CD4-positive, alpha-beta T cell treated with Interleukin-17A for 1 hour (primary cell): ENCODE measurements around the gene HDX.
A peak's percentile ranks its signal among the peaks of the same experiment; 100 is the strongest.
"Not testable (repeated sequence)": the region's sequence is repeated elsewhere in the genome, so short reads cannot be mapped to it uniquely, and the experiment has no call there.

Experiments used
- DNase-seq: peaks from one replicate; pipeline ENCODE4 v3.0.0-alpha.2; 2020

HDX gene

GRCh38 chrX:84501798-84502628 lies at the start of gene HDX:
Gene HDX, minus strand, starts transcription at chrX:84502453. Its CDS starts 27,056 bp downstream, at chrX:84475397.
- peak; percentile 77 for DNase-seq

- not testable (repeated sequence) for DNase-seq
These were observed 39.1 kb upstream of the HDX start for GRCh38 chrX:84541315-84541714.

DNA sequence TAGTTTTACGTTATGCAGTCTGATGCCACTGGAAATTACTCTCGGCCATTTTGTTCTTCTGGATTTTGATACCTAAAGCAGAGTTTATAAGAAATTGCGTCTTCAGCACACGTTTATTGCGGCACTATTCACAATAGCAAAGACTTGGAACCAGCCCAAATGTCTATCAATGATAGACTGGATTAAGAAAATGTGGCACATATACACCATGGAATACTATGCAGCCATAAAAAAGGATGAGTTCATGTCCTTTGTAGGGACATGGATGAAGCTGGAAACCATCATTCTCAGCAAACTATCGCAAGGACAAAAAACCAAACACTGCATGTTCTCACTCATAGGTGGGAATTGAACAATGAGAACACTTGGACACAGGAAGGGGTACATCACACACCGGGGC lies 35.4 kb upstream of the HDX start:
- not testable (repeated sequence) for DNase-seq

DNA sequence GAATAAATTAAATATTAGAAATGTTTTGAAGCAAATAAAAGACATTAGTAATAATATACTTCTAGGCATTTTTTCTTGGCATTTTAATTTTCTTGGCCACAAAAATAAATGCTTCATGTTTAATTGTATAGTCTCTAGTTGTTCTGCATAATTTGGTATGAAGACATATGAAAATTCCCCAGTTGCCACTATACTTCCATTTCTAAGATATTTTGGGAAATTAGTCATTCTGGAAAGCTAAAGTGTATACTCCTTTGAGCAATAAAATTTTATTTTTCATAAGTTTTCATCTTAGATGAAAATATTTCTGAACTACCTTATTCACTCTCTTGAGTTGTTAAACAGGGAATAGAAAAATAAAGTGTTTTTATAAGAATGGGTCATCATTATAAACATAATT lies 13.8 kb downstream of the HDX start:
- no peak for DNase-seq

GRCh38 chrX:84487365-84488353 lies 14.6 kb downstream of the HDX start:
- DNase-seq, result no peak

GRCh38 chrX:84479086-84479485 lies 23.2 kb downstream of the HDX start:
- DNase-seq, result no peak

GRCh38 chrX:84477114-84477513 lies 25.1 kb downstream of the HDX start:
- no peak for DNase-seq

GRCh38 chrX:84475596-84475995 lies 26.7 kb downstream of the HDX start:
- DNase-seq, result no peak

- DNase-seq, result no peak
These were observed 27.2 kb downstream of the HDX start for GRCh38 chrX:84475101-84475500.

GRCh38 chrX:84469226-84469625 lies 33.0 kb downstream of the HDX start:
- DNase-seq, result no peak

GRCh38 chrX:84467898-84468297 lies 34.4 kb downstream of the HDX start:
- DNase-seq, result no peak

GRCh38 chrX:84453351-84454246 lies 48.7 kb downstream of the HDX start:
- no peak for DNase-seq

GRCh38 chrX:84441143-84441542 lies 61.1 kb downstream of the HDX start:
- DNase-seq, result no peak

DNA sequence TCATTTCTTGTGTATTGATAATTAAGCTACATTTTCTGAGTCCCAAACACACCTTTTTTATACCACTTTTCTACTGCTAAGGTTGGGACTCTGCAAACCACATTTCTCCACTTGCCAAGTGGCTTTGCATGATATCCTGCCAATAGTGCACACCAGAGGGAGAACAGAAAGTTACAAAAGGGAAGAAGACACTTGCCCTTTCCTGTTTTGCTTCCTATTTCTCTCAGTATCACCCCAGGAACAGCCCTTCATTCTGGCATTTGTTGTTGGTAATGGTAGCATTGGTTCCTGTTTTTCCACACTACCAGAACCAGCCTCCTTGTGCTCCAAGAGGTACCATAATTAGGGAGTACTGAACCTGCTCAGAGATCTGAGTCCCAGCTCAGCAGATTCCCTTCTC lies 87.1 kb downstream of the HDX start:
- no peak for DNase-seq

DNA sequence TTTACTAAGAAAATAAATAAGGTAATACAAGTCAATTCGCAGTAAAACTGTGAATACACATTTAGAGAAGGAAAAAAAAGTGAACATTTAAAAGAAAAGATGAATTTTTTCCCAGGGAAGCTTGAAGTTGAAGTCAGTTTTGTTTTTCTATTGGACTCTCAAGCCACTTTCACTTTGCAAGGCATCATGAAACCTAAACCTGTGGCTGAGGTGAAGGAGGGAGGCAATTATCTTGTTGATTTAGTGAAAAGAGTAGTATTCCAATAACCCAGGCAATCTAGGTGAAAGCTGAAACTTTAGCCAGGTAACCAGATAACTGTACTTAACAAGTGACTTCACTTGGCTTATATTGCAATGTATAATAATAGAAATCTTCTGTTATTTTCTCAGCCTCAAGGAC lies 138.6 kb downstream of the HDX start:
- DNase-seq, result no peak

- no peak for DNase-seq
These were observed 139.2 kb downstream of the HDX start for GRCh38 chrX:84363051-84363450.

DNA sequence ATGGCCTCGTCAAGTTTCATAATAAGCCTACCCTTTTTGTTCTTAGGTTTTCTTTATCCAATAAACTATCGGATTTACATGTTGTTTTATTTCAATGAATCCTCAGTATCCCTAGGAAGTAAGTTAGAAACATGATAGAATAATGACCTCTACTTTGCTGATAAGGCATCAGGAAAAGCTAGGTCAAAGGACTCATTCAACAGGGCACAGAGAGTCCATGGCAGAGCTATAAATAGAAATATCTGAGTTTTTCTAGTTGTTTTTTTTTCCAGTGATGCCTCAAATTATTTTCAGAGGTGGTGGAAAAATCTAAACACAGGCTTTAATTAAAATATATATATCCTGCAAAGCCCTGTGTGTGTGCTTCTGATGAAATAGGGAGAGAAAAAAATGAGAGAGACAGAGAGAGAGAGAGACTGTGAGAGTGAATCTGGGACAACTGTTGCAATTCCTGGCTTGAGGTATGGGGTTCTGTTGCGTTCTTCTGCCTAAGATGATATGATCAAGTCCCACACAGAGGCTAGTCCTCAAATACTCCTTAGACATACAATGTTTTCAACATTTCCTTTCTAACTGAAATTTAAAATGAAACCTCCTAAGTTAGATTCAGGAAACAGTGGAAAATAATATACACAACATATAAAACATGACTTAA lies 139.9 kb downstream of the HDX start:
- DNase-seq, result no peak

DNA sequence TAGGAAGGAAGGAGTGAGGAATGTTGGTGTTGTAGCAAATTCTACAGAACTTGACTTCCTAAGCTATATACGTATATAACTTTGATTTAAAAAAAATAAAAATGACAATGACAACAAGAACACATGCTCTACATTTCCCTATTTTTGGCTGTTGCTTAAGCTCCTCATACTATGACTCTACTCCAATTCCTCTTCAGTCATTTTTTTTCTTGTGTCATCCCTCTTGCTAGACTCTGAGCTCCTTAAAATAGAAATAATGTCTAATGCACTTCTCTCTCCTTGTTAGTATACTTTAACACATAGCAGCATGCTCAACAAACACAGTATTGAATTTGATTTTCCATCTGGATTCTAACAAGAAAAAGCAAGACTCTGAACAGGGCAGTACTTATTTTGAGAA lies 144.0 kb downstream of the HDX start:
- no peak for DNase-seq

- DNase-seq, result no peak
These were observed 145.0 kb downstream of the HDX start for GRCh38 chrX:84357296-84357695.

GRCh38 chrX:84340968-84341367 lies 161.3 kb downstream of the HDX start:
- no peak for DNase-seq

DNA sequence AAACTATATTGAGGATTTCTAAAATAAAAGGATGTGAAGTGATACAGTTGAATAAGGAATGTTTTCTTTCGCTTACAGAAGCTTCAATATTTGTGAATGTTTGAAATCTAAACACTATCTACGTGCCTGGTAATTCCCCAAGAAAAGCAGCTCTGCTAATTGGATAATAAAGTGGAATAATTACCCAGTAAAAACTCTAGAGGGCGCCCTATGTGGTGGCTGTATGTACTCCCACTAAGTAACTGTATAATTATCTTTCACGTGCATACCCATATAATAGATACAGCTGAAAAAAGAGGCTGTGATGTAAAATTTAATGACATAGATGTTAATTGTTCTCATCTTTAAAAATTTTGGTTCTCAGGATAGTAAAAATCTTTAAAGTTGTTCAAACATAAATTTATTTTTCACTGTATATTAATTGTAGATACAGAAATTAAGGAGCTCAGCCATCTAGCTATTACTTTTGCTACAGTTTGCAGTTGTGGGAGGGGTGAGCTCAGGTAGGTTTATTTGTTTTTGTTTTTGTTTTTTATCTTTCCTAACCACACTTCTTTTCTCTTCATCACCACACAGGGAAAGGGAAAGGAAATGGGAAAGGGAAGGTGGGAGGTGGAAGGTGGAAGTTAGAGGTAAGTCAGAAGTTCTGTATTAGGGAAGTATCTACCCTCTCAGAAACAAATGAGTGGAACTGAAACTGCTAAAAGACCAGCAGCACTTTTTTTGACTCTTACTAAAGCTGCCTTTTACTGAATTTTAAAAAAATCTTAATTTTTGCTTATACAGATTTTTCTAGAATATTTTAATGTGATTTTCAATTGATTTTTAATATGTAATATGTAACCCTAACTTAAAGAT lies 162.5 kb downstream of the HDX start:
- DNase-seq, result peak; percentile 2
